ENCODE data around the gene KDELR1. TPM values are rescaled to one million over a fixed set of nuclear protein-coding genes. Genes with fewer than 3 reads are reported as not detected.
"Not testable (repeated sequence)": the region's sequence is repeated elsewhere in the genome, so short reads cannot be mapped to it uniquely, and the experiment has no call there.

KDELR1 gene
- total RNA-seq, 1 donor from 2014 or later, result 138 TPM

GRCh38 chr19:48393559-48394330 lies 2.4 kb upstream of the KDELR1 start, which contains the start of gene GRIN2D:
Gene GRIN2D (plus strand): TSS chr19:48393668. CDS start chr19:48398393, 4,725 bp downstream.
- Histone ChIP-seq H3K9me3 (no peaks in the 10 kb centered on the region), H3K4me1 (no peaks in the 10 kb centered on the region), H3K27ac (no peak within 1 kb of the TSS), H3K4me3 (no peak within 1 kb of the TSS), H3K27me3 (peaks cover 53% of the 10 kb centered on the region), H3K36me3 (peaks cover 7% of the 10 kb centered on the region)
- no peak for TF ChIP-seq CTCF (IDR thresholded peaks at IDR 0.05)
- ATAC-seq, result no peak
- DNase-seq, result no peak
- intact Hi-C loops (cut with DNase I), result no loop called here

GRCh38 chr19:48392860-48393558 lies 1.7 kb upstream of the KDELR1 start:
- H3K27ac ChIP-seq, result no peak overlapping the region
- DNase-seq (no peak), ATAC-seq (no peak)
- H3K36me3 ChIP-seq, result peaks cover 13% of the 10 kb centered on the region
- H3K9me3 ChIP-seq, result no peaks in the 10 kb centered on the region
- no peaks in the 10 kb centered on the region for H3K4me1 ChIP-seq
- no peak for TF ChIP-seq CTCF (IDR thresholded peaks at IDR 0.05)
- H3K4me3 ChIP-seq, result no peak overlapping the region
- intact Hi-C loops (cut with DNase I), result no loop called here
- H3K27me3 ChIP-seq, result peaks cover 53% of the 10 kb centered on the region

GRCh38 chr19:48392006-48392344 lies 624 bp upstream of the KDELR1 start:
- H3K9me3 ChIP-seq; H3K27ac ChIP-seq; ATAC-seq; DNase-seq; H3K4me3 ChIP-seq; H3K4me1 ChIP-seq; intact Hi-C loops (cut with DNase I): not testable (repeated sequence)
- peaks cover 23% of the 10 kb centered on the region for H3K36me3 ChIP-seq
- peaks cover 43% of the 10 kb centered on the region for H3K27me3 ChIP-seq

GRCh38 chr19:48390188-48391099 lies 907 bp downstream of the KDELR1 start:
- ATAC-seq, result peak; percentile 85
- Histone ChIP-seq H3K4me1 (no peaks in the 10 kb centered on the region), H3K9me3 (no peaks in the 10 kb centered on the region), H3K27me3 (peaks cover 28% of the 10 kb centered on the region), H3K27ac (peak overlapping the region; percentile 93), H3K4me3 (peak overlapping the region; percentile 96), H3K36me3 (peaks cover 38% of the 10 kb centered on the region)
- intact Hi-C loops (cut with DNase I), result no loop called here
- peak; percentile 87 for DNase-seq
- TF ChIP-seq CTCF (IDR thresholded peaks at IDR 0.05), result peak; percentile 62

- no peak for TF ChIP-seq CTCF (IDR thresholded peaks at IDR 0.05)
- Histone ChIP-seq H3K4me3 (no peak overlapping the region), H3K4me1 (no peaks in the 10 kb centered on the region), H3K27ac (no peak overlapping the region), H3K36me3 (peaks cover 72% of the 10 kb centered on the region), H3K27me3 (no peaks in the 10 kb centered on the region), H3K9me3 (no peaks in the 10 kb centered on the region)
- no peak for ATAC-seq
- intact Hi-C loops (cut with DNase I), result no loop called here
- no peak for DNase-seq
Observed at GRCh38 chr19:48386981-48387380, 4.4 kb downstream of the KDELR1 start.

Data from upper lobe of right lung (tissue), 1 donor.